Measurements from ENCODE around the gene PCED1B. TPM values are rescaled to one million over a fixed set of nuclear protein-coding genes. Genes with fewer than 3 reads are reported as not detected.
"Not testable (repeated sequence)": the region's sequence is repeated elsewhere in the genome, so short reads cannot be mapped to it uniquely, and the experiment has no call there.

PCED1B gene
- total RNA-seq, 1 donor from 2014 or later, result 49.9 TPM

DNA sequence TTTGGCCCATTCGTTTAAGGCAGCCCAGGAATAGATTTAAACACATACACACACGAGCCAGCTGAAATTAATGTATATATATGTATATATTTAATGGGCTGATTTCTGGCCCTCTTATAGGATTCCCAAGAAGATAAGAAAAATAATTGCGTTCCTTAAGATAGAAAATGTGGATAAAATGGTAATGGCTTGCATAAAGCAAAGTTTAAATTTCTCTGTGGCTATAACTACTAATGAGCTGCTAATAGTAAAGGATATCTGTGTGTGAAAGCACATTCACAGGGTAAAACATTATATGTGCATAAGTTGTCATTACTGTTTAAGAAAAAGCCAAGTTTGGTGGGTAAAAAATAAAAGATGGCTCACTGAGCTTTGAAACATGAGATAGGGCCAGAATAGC, 134.0 kb downstream of the PCED1B start:
- Mint-ChIP-seq H3K4me1 (ENCODE audit: low read depth) (peaks cover 54% of the 10 kb centered on the region), H3K27me3 (ENCODE audit: low read depth) (no peaks in the 10 kb centered on the region), H3K27ac (peak overlapping the region; percentile 87), H3K4me3 (ENCODE audit: low read depth) (peak overlapping the region; percentile 80), H3K36me3 (ENCODE audit: low read depth) (peaks cover 82% of the 10 kb centered on the region), H3K9me3 (no peaks in the 10 kb centered on the region)
- DNase-seq (ENCODE audit: low spot score), result no peak
- intact Hi-C loops (cut with micrococcal nuclease), result loop anchor here (2.0 to 10.0 kb wide), 3 partner anchors 759 to 1223 kb away; partner anchors contain the start of genes SCAF11 and SLC38A1

DNA sequence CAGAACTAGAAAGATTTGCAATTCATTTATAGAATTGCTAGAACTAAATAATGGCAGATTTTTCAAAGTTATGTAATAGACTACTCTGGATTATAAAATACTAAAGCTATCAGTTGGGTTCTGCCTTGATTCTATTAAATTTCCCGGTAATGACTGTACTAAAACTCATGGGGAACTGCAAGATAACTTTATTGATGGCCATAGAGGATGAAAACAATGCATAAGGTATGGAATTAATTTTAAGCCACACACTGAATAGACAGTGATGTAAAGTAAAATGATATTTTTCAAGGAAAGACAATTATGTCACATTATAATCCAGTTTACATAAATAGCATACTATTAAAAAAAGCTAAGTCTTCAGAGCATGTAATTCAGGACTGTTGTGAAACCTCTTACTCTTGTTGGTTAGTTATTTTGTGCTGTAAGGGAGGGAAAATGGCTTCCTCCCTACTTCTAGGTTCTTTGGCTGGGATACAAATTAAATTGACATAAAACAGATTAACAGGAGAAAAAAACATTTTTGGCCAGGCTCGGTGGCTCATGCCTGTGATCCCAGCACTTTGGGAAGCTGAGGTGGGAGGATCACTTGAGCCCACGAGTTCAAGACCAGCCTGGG, 134.7 kb downstream of the PCED1B start:
- Mint-ChIP-seq H3K4me1 (ENCODE audit: low read depth) (peaks cover 52% of the 10 kb centered on the region), H3K4me3 (ENCODE audit: low read depth) (peak overlapping the region; percentile 80), H3K36me3 (ENCODE audit: low read depth) (peaks cover 76% of the 10 kb centered on the region), H3K27me3 (ENCODE audit: low read depth) (no peaks in the 10 kb centered on the region), H3K9me3 (no peaks in the 10 kb centered on the region), H3K27ac (peak overlapping the region; percentile 87)
- DNase-seq (ENCODE audit: low spot score), result no peak
- intact Hi-C loops (cut with micrococcal nuclease), result loop anchor here (2.0 to 10.0 kb wide), 4 partner anchors 23 to 949 kb away; partner anchors contain the start of gene SLC38A1

DNA sequence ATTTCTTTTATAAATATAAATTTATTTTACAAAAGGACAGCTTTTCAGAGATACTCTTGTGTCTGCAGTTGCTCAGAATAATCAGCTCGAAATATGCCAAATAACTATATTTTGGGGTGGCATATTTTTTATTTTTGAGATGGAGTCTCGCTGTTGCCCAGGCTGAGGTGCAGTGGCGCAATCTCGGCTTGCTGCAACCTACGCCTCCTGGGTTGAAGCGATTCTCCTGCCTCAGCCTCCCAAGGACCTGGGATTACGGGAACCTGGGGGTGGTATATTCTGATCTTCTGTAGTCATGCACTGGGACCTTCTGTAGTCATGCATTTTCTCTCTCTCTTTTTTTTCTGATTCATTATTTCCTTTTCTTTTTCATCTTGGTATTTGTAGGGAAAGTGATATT, 135.3 kb downstream of the PCED1B start:
- DNase-seq (ENCODE audit: low spot score), result no peak
- H3K9me3 Mint-ChIP-seq, result no peaks in the 10 kb centered on the region
- H3K36me3 Mint-ChIP-seq (ENCODE audit: low read depth), result peaks cover 76% of the 10 kb centered on the region
- H3K4me3 Mint-ChIP-seq (ENCODE audit: low read depth), result peak overlapping the region; percentile 97
- no peaks in the 10 kb centered on the region for H3K27me3 Mint-ChIP-seq (ENCODE audit: low read depth)
- H3K4me1 Mint-ChIP-seq (ENCODE audit: low read depth), result peaks cover 52% of the 10 kb centered on the region
- H3K27ac Mint-ChIP-seq, result peak overlapping the region; percentile 96
- intact Hi-C loops (cut with micrococcal nuclease), result loop anchor here (1.0 to 10.0 kb wide), 8 partner anchors 24 to 997 kb away; partner anchors contain the start of genes RPAP3 and SLC38A1

DNA sequence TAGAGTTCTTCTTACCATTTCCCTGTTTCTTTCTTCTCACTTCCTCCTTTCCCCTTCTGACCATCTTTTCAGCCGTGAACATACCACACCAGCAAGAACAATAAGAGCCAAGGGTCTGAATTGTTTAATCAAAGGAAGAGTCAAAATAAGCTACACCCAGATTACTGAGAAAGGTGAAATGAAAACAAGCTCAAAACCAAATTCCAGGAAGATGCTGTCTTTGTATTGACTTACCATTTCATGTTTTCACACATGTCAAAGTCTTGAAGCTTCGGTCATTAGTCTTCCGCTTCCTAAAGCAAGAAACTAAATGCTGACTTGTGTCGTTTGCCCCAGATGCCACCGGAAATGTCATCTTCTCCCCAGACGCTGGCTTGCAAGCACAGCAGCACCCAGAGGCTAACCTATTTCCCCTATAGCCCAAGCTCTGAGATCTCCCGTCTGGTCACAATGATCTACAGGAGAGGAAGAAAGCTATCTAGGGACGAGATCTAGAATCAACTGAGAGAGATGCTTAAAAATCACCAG, 136.8 kb downstream of the PCED1B start:
- peak overlapping the region; percentile 97 for H3K4me3 Mint-ChIP-seq (ENCODE audit: low read depth)

DNA sequence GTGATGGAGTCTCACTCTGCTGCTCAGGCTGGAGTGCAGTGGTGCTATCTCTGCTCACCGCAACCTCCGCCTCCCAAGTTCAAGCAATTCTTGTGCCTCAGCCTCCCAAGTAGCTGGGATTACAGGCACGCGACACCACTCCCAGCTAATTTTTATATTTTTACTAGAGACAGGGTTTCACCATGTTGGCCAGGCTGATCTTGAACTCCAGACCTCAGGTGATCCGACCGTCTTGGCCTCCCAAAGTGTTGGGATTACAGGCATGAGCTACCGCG, 138.1 kb downstream of the PCED1B start:
- peak overlapping the region; percentile 96 for H3K27ac Mint-ChIP-seq
- intact Hi-C loops (cut with micrococcal nuclease), result loop anchor here (2.0 to 10.0 kb wide), 6 partner anchors 59 to 1000 kb away; partner anchors contain the start of genes RPAP3, SLC38A1 and SLC38A2
- H3K4me3 Mint-ChIP-seq (ENCODE audit: low read depth), result peak overlapping the region; percentile 97
- DNase-seq (ENCODE audit: low spot score); H3K9me3 Mint-ChIP-seq; H3K27me3 Mint-ChIP-seq (ENCODE audit: low read depth): not testable (repeated sequence)
- peaks cover 57% of the 10 kb centered on the region for H3K4me1 Mint-ChIP-seq (ENCODE audit: low read depth)
- H3K36me3 Mint-ChIP-seq (ENCODE audit: low read depth), result peaks cover 74% of the 10 kb centered on the region

More for the DNA sequence above, 136.8 kb downstream of the PCED1B start:
- intact Hi-C loops (cut with micrococcal nuclease), result loop anchor here (1.0 to 10.0 kb wide), 8 partner anchors 61 to 999 kb away; partner anchors contain the start of genes RPAP3, SLC38A1 and SLC38A2
- no peaks in the 10 kb centered on the region for H3K9me3 Mint-ChIP-seq
- peaks cover 52% of the 10 kb centered on the region for H3K4me1 Mint-ChIP-seq (ENCODE audit: low read depth)
- peaks cover 73% of the 10 kb centered on the region for H3K36me3 Mint-ChIP-seq (ENCODE audit: low read depth)
- no peaks in the 10 kb centered on the region for H3K27me3 Mint-ChIP-seq (ENCODE audit: low read depth)
- peak overlapping the region; percentile 96 for H3K27ac Mint-ChIP-seq
- peak; percentile 72 for DNase-seq (ENCODE audit: low spot score)

DNA sequence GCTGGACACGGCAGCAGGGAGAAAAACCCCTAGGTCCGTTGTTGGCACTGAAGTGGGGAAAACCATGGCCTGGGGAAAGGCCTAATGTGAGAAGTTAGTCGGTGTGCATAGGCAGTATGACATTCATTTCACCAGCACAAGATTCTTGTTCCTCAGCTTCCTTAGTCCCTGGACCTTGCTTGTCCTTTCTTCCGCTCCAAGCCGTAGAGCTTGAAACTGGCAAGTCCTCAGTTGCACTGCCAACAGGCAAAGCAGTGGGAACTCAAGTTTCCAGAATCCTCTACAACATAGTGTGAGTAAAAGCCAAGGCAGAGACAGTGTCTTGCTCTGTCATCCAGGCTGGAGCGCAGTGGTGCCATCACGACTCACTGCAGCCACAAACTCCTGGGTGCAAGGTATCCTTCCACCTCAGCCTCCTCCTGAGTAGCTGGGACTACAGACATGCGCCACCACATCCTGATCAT, 138.8 kb downstream of the PCED1B start:
- no peaks in the 10 kb centered on the region for H3K9me3 Mint-ChIP-seq
- H3K27me3 Mint-ChIP-seq (ENCODE audit: low read depth), result no peaks in the 10 kb centered on the region
- H3K4me1 Mint-ChIP-seq (ENCODE audit: low read depth), result peaks cover 57% of the 10 kb centered on the region
- H3K27ac Mint-ChIP-seq, result peak overlapping the region; percentile 96
- intact Hi-C loops (cut with micrococcal nuclease), result loop anchor here (5.0 to 10.0 kb wide), 4 partner anchors 489 to 1001 kb away; partner anchors contain the start of genes RPAP3 and SLC38A1
- H3K36me3 Mint-ChIP-seq (ENCODE audit: low read depth), result peaks cover 74% of the 10 kb centered on the region
- H3K4me3 Mint-ChIP-seq (ENCODE audit: low read depth), result peak overlapping the region; percentile 97
- DNase-seq (ENCODE audit: low spot score), result no peak

DNA sequence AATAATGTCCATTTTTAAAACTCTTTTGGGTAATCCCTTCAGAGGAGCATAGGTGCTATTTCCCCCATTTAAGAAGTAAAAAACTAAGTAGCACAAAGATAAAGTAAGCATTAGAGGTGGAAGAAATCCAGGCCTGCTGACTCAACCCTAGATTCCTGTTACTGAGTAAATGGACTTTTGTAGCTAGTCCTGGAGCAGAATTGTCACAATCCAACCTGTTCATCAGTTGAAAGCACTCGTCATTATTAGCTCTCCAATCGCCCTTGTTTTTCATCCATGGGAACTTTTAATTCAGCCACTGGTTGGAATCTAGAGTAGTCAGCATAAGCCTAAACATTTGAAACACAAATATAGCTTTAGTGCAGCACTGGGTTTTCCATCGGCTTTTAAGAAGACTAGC, 139.8 kb downstream of the PCED1B start:
- H3K27me3 Mint-ChIP-seq (ENCODE audit: low read depth), result no peaks in the 10 kb centered on the region
- H3K27ac Mint-ChIP-seq, result peak overlapping the region; percentile 74
- peak overlapping the region; percentile 72 for H3K4me3 Mint-ChIP-seq (ENCODE audit: low read depth)
- intact Hi-C loops (cut with micrococcal nuclease), result loop anchor here (1.0 to 10.0 kb wide), 5 partner anchors 13 to 1002 kb away; partner anchors contain the start of genes RPAP3 and SLC38A1
- no peaks in the 10 kb centered on the region for H3K9me3 Mint-ChIP-seq
- peaks cover 54% of the 10 kb centered on the region for H3K4me1 Mint-ChIP-seq (ENCODE audit: low read depth)
- no peak for DNase-seq (ENCODE audit: low spot score)
- H3K36me3 Mint-ChIP-seq (ENCODE audit: low read depth), result peaks cover 71% of the 10 kb centered on the region

DNA sequence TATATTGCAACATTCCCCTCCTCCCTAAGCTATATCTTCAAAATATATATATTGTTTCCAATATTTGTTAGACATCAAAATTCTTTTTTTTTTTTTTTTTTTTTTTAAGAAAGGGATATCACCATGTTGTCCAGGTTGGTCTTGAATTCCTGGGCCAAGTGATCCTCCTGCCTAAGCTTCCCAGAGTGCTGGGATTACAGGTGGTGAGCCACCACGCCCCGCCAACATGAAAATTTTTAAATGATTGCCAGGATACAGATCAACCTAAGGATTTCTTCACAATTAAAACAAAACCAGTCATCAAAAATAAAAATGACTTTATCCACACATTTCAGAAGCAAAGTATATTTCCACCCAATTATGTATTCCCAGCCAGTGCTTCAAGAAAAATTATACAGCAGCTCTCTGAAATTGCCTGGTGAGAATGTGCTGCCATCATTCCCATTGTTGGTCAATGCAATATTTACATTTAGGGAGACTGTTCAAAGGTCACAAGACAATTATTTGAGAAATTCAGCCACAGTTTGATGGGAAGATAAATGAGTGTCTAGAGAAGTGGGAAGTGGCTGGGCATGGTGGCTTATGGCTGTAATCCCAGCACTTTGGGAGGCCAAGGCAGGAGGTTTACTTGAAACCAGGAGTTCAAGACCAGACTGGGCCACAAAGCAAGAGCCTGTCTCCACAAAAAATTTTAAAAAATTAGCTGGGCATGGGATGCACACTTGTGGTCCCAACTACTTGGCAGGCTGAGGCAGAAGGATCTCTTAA, 142.0 kb downstream of the PCED1B start:
- Mint-ChIP-seq H3K9me3 (no peaks in the 10 kb centered on the region), H3K27me3 (ENCODE audit: low read depth) (no peaks in the 10 kb centered on the region), H3K4me1 (ENCODE audit: low read depth) (peaks cover 59% of the 10 kb centered on the region), H3K36me3 (ENCODE audit: low read depth) (peaks cover 73% of the 10 kb centered on the region), H3K4me3 (ENCODE audit: low read depth) (peak overlapping the region; percentile 56), H3K27ac (peak overlapping the region; percentile 40)
- DNase-seq (ENCODE audit: low spot score), result no peak
- intact Hi-C loops (cut with micrococcal nuclease), result no loop called here

DNA sequence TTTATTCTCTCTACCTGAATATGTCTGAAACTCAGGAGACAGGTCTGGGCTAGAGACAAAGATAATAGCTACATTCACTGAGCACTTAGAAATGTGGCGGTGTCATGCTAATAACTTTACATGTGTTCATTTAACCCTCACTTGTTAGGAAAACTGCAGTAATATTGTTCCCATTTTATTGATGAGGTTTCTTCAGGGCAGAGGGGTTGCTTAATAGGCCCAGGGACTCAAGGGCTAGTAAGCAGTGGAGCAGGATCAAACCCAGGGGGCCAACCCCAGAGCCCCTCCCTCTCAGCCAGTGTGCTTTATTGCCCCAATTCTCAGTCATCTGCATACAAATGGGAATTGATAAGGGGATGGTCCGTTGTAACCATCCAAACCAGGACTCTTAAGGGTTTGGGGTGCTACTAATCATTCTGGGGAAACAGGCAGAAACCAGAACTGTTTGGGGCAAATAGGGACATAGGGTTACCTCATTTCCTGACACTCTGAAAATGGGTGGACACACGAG, 143.2 kb downstream of the PCED1B start:
- DNase-seq (ENCODE audit: low spot score), result no peak
- peak overlapping the region; percentile 92 for H3K27ac Mint-ChIP-seq
- H3K27me3 Mint-ChIP-seq (ENCODE audit: low read depth), result no peaks in the 10 kb centered on the region
- H3K9me3 Mint-ChIP-seq, result no peaks in the 10 kb centered on the region
- peak overlapping the region; percentile 71 for H3K4me3 Mint-ChIP-seq (ENCODE audit: low read depth)
- intact Hi-C loops (cut with micrococcal nuclease), result no loop called here
- H3K36me3 Mint-ChIP-seq (ENCODE audit: low read depth), result peaks cover 72% of the 10 kb centered on the region
- peaks cover 59% of the 10 kb centered on the region for H3K4me1 Mint-ChIP-seq (ENCODE audit: low read depth)

DNA sequence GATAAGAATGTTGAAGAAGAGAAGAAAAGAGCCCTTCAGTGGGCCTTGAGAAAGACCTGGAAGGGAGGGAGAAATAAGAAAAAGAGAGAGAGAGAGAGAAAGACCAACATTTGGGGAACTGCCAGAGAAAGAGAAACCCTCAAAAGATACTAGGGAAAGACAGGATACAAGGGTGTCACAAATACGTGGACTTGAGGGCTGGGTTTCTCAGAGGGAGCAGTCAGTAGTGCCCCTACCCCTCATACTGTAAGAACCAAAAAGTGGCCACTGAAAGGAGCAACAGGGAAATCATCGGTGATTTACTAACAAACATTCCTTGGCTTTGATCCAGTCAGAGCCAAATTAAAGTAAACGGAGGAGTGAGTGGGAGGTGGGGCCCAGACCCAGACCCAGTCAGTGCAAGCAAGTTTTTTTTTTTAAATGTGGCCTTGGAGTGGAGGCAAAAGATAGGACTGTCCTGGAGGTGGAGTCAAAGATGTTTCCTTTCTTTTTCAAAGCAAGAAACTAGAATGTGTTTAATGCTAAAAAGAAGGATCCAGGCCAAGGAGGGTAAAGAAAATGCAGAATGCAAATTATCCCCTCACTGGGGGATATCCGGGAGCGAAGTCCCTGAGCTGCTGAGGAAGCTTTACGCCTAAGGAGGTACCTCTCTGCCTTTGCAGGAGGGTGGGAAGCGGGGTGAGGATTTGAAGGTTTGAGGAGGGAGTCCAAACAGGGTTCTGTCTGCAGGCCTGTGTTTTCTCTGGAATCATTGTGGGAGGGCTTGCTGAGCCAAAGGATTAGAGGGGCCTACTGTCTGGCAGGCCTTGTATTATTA, 143.8 kb downstream of the PCED1B start:
- H3K4me1 Mint-ChIP-seq (ENCODE audit: low read depth), result peaks cover 59% of the 10 kb centered on the region
- DNase-seq (ENCODE audit: low spot score), result no peak
- H3K36me3 Mint-ChIP-seq (ENCODE audit: low read depth), result peaks cover 73% of the 10 kb centered on the region
- peak overlapping the region; percentile 92 for H3K27ac Mint-ChIP-seq
- no peaks in the 10 kb centered on the region for H3K9me3 Mint-ChIP-seq
- peak overlapping the region; percentile 71 for H3K4me3 Mint-ChIP-seq (ENCODE audit: low read depth)
- H3K27me3 Mint-ChIP-seq (ENCODE audit: low read depth), result no peaks in the 10 kb centered on the region
- intact Hi-C loops (cut with micrococcal nuclease), result no loop called here

DNA sequence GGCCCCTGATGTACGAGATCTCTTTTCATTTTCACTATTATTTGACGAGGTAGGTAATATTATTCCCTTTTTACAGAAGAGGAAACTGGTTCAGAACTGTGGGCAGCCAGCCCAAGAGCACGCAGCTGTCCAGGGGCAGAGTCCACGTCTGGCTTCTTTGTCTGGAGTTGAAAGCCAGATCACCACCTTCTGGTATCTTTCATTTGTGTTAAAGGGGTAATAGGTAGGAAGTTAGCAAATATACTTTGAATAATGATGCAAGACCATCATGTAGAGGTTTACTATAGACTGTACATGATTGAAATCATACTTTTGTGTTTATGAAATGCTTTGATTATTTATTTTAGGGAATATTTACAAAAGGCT, 144.4 kb downstream of the PCED1B start:
- Mint-ChIP-seq H3K9me3 (no peaks in the 10 kb centered on the region), H3K4me1 (ENCODE audit: low read depth) (peaks cover 56% of the 10 kb centered on the region), H3K4me3 (ENCODE audit: low read depth) (peak overlapping the region; percentile 71), H3K27me3 (ENCODE audit: low read depth) (no peaks in the 10 kb centered on the region), H3K36me3 (ENCODE audit: low read depth) (peaks cover 77% of the 10 kb centered on the region), H3K27ac (peak overlapping the region; percentile 92)
- no peak for DNase-seq (ENCODE audit: low spot score)
- intact Hi-C loops (cut with micrococcal nuclease), result no loop called here

DNA sequence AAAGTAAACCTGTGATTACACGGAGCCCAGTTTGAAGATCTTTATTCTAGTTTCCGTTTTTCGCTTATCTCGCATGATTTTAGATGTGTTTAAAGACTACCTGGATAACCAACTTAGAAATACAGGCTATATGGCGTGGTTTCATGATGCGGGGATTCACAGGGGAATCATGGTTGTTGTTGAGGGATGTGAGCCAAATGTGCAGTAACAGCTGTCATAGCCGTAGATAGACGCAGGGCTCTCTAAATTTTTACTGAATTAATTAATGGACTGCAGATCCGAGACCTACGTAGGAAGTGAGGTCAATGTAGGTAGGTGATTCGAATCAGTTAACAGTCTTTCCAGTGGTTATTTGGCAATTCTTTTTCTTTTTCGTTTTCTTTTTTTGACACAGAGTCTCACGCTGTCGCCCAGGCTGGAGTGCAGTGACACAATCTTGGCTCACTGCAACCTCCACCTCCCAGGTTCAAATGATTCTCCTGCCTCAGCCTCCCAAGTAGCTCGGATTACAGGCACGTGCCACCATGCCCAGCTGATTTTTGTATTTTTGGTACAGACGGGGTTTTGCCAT, 145.2 kb downstream of the PCED1B start:
- Mint-ChIP-seq H3K4me1 (ENCODE audit: low read depth) (peaks cover 56% of the 10 kb centered on the region), H3K27ac (peak overlapping the region; percentile 70), H3K9me3 (no peaks in the 10 kb centered on the region), H3K36me3 (ENCODE audit: low read depth) (peaks cover 79% of the 10 kb centered on the region), H3K27me3 (ENCODE audit: low read depth) (no peaks in the 10 kb centered on the region), H3K4me3 (ENCODE audit: low read depth) (peak overlapping the region; percentile 38)
- no peak for DNase-seq (ENCODE audit: low spot score)
- intact Hi-C loops (cut with micrococcal nuclease), result no loop called here

Measured in activated T-helper 2 cell treated with anti-CD3 and anti-CD28 coated beads, Interferon-gamma antibody, Interleukin-2, Interleukin-4, amounts not matched to agents 10 μg/mL and 5 μg/mL and 100 μg/mL, durations not matched to agents 14 hours and 24 hours and 36 hours (primary cell).